Ishikawa (cell line): Measurements from ENCODE around the gene PTCD2.

Experiments used
- CEBPB ChIP-seq: IDR thresholded peaks from 2 replicates; pipeline ENCODE4 v1.6.1; 2012
- CREB1 ChIP-seq: IDR thresholded peaks from 2 replicates; pipeline ENCODE4 v1.6.1; 2012; ENCODE audit warnings: low read depth
- EGR1 ChIP-seq: IDR thresholded peaks from 2 replicates; pipeline ENCODE4 v1.6.1; 2012
- EP300 ChIP-seq: IDR thresholded peaks from 2 replicates; pipeline ENCODE4 v1.6.1; 2012; ENCODE audit warnings: borderline replicate concordance
- FOXM1 ChIP-seq: IDR thresholded peaks from 2 replicates; pipeline ENCODE4 v1.6.1; 2012; ENCODE audit warnings: low read depth, borderline replicate concordance
- RAD21 ChIP-seq: IDR thresholded peaks from 2 replicates; pipeline ENCODE4 v1.6.1; 2012; ENCODE audit warnings: low read depth
- TAF1 ChIP-seq: IDR thresholded peaks from 2 replicates; pipeline ENCODE4 v1.6.1; 2012; ENCODE audit warnings: low read depth, mild to moderate bottlenecking
- TCF12 ChIP-seq: IDR thresholded peaks from 2 replicates; pipeline ENCODE4 v1.6.1; 2012; ENCODE audit warnings: low read depth
- TEAD4 ChIP-seq: IDR thresholded peaks from 2 replicates; pipeline ENCODE4 v1.6.1; 2012
- YY1 ChIP-seq: IDR thresholded peaks from 2 replicates; pipeline ENCODE4 v1.6.1; 2012; ENCODE audit warnings: low read depth
- ZBTB7A ChIP-seq: IDR thresholded peaks from 2 replicates; pipeline ENCODE4 v1.6.1; 2012; ENCODE audit warnings: low read depth
- TF ChIP-seq, protein P1 (sequence below): IDR thresholded peaks from 2 replicates; pipeline ENCODE4 v1.6.1; 2012; ENCODE audit warnings: low read depth, mild to moderate bottlenecking
- TF ChIP-seq, protein P2 (sequence below): IDR thresholded peaks from 2 replicates; pipeline ENCODE4 v1.6.1; 2012
- TF ChIP-seq, protein P3 (sequence below): IDR thresholded peaks from 2 replicates; pipeline ENCODE4 v1.6.1; 2012

DNA sequence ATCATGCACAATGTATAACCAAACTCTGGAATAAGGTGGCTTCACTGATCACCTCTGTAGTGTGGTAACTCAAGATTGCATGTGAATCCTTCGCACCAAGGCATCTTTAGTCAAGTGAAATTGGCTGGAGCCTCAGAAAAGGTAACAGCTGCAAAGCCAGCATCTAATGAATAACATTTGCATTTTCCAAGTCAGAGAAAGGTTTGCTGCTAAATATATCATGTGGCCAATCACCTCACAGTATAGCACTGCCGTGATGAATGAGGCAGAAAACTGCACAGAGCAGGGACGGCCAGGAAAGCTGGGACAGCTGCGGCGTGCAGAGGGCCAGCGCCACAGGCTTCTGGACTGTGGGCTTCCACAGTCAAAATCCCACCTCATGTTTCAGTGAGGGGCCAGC is 18.6 kb upstream of the PTCD2 start:
- TF ChIP-seq YY1 (no peak), CEBPB (no peak), RAD21 (no peak), EGR1 (no peak), EP300 (no peak), FOXM1 (no peak), CREB1 (no peak), TEAD4 (no peak), TCF12 (no peak), TAF1 (no peak), ZBTB7A (no peak)
- TF ChIP-seq, protein P1, sequence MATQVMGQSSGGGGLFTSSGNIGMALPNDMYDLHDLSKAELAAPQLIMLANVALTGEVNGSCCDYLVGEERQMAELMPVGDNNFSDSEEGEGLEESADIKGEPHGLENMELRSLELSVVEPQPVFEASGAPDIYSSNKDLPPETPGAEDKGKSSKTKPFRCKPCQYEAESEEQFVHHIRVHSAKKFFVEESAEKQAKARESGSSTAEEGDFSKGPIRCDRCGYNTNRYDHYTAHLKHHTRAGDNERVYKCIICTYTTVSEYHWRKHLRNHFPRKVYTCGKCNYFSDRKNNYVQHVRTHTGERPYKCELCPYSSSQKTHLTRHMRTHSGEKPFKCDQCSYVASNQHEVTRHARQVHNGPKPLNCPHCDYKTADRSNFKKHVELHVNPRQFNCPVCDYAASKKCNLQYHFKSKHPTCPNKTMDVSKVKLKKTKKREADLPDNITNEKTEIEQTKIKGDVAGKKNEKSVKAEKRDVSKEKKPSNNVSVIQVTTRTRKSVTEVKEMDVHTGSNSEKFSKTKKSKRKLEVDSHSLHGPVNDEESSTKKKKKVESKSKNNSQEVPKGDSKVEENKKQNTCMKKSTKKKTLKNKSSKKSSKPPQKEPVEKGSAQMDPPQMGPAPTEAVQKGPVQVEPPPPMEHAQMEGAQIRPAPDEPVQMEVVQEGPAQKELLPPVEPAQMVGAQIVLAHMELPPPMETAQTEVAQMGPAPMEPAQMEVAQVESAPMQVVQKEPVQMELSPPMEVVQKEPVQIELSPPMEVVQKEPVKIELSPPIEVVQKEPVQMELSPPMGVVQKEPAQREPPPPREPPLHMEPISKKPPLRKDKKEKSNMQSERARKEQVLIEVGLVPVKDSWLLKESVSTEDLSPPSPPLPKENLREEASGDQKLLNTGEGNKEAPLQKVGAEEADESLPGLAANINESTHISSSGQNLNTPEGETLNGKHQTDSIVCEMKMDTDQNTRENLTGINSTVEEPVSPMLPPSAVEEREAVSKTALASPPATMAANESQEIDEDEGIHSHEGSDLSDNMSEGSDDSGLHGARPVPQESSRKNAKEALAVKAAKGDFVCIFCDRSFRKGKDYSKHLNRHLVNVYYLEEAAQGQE: no peak
- TF ChIP-seq, protein P2, sequence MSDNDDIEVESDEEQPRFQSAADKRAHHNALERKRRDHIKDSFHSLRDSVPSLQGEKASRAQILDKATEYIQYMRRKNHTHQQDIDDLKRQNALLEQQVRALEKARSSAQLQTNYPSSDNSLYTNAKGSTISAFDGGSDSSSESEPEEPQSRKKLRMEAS: no peak
- TF ChIP-seq, protein P3, sequence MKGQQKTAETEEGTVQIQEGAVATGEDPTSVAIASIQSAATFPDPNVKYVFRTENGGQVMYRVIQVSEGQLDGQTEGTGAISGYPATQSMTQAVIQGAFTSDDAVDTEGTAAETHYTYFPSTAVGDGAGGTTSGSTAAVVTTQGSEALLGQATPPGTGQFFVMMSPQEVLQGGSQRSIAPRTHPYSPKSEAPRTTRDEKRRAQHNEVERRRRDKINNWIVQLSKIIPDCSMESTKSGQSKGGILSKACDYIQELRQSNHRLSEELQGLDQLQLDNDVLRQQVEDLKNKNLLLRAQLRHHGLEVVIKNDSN: no peak
